Fibroblast of lung (primary cell): ENCODE measurements around the gene IMP4.
"Not testable (repeated sequence)": the region's sequence is repeated elsewhere in the genome, so short reads cannot be mapped to it uniquely, and the experiment has no call there.

Experiments
- EZH2 ChIP-seq: IDR thresholded peaks from 2 replicates; pipeline ENCODE4 v1.5.1; 2012; ENCODE audit warnings: low read length, control low read depth, mild to moderate bottlenecking; ENCODE audit errors: missing control alignments
- TF ChIP-seq, protein P1 (sequence below), 2 donors: IDR thresholded peaks in 1 of 2; conservative IDR thresholded peaks in 1 of 2; 1 replicate in 1 of 2; 2 replicates in 1 of 2; pipeline ENCODE4 v1.5.1; 2011 to 2012; ENCODE audit warnings: low read length in 2 of 2, control low read depth in 1 of 2, inconsistent platforms in 1 of 2, low read depth in 1 of 2, mild to moderate bottlenecking in 1 of 2

GRCh38 chr2:130333253-130333652 is 9.4 kb upstream of the IMP4 start:
- TF ChIP-seq, protein P1, sequence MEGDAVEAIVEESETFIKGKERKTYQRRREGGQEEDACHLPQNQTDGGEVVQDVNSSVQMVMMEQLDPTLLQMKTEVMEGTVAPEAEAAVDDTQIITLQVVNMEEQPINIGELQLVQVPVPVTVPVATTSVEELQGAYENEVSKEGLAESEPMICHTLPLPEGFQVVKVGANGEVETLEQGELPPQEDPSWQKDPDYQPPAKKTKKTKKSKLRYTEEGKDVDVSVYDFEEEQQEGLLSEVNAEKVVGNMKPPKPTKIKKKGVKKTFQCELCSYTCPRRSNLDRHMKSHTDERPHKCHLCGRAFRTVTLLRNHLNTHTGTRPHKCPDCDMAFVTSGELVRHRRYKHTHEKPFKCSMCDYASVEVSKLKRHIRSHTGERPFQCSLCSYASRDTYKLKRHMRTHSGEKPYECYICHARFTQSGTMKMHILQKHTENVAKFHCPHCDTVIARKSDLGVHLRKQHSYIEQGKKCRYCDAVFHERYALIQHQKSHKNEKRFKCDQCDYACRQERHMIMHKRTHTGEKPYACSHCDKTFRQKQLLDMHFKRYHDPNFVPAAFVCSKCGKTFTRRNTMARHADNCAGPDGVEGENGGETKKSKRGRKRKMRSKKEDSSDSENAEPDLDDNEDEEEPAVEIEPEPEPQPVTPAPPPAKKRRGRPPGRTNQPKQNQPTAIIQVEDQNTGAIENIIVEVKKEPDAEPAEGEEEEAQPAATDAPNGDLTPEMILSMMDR (conservative IDR thresholded peaks at IDR 0.05 in 1 of 2, IDR thresholded peaks at IDR 0.05 in 1 of 2; ENCODE audit: low read depth in 1 of 2, low read length in 2 of 2), result not testable (repeated sequence)
- not testable (repeated sequence) for TF ChIP-seq EZH2
